ENCODE results near the gene ARFGEF3.

The ARFGEF3 gene

DNA sequence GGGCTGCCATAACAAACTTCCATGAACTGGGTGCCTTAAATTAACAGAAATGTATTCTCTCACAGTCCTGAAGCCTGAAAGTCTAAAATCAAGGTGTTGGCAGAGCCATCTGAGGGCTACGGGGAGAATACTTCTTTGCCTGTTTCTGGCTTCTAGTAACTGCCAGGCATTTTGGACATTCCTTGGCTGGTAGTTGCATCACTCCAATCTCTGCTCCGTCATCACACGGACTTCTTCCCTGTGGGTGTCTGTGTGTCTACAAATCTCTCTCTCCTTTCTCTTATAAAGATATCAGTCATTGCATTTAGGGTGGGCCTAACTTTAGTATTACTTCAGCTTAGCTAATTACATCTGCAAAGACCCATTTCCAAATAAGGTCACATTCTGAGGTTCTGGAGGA lies 33.6 kb upstream of the ARFGEF3 start:
- H3K36me3 ChIP-seq (ENCODE audit: control insufficient read depth, insufficient read depth, low read length), result no peaks in the 10 kb centered on the region
- no peaks in the 10 kb centered on the region for H3K9me3 ChIP-seq (ENCODE audit: control insufficient read depth, low read length)
- 83 to 86% methylated on average over 1 to 3 of the region's 3 CpGs for WGBS, 2 experiments (ENCODE audit: insufficient coverage in 2 of 2)
- no peak overlapping the region for H3K27ac ChIP-seq (ENCODE audit: low read depth, low read length, severe bottlenecking)
- H3K4me1 ChIP-seq (ENCODE audit: control insufficient read depth, insufficient read depth, low read length, poor library complexity, severe bottlenecking), result no peaks in the 10 kb centered on the region
- H3K4me3 ChIP-seq (ENCODE audit: extremely low read depth, insufficient read depth, low read length, poor library complexity, severe bottlenecking), result no peak overlapping the region

DNA sequence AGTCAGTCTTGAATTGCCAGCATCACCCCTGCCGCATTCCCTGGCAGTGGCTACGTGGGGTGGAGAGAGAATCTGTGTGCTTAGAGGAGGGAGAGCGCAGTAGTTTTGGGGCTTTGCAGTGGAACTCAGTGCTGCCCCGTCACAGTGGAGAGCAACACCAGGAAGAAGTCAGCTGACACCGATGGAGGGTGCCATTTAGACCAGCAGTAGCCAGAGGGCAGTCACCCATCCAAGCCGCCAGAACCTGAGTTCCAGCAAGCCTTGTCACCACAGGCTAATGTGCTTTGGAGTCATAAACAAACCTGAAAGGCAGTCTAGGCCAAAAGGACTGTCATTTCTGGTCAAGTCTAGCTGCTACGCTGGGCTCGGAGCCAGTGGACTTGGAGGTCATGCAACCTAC lies 32.5 kb upstream of the ARFGEF3 start:
- Histone ChIP-seq H3K36me3 (ENCODE audit: control insufficient read depth, insufficient read depth, low read length) (no peaks in the 10 kb centered on the region), H3K4me3 (ENCODE audit: extremely low read depth, insufficient read depth, low read length, poor library complexity, severe bottlenecking) (no peak overlapping the region), H3K4me1 (ENCODE audit: control insufficient read depth, insufficient read depth, low read length, poor library complexity, severe bottlenecking) (no peaks in the 10 kb centered on the region), H3K9me3 (ENCODE audit: control insufficient read depth, low read length) (no peaks in the 10 kb centered on the region), H3K27ac (ENCODE audit: low read depth, low read length, severe bottlenecking) (no peak overlapping the region)
- WGBS, 2 experiments (ENCODE audit: insufficient coverage in 2 of 2), result 88 to 92% methylated on average over 7 to 8 of the region's 8 CpGs

DNA sequence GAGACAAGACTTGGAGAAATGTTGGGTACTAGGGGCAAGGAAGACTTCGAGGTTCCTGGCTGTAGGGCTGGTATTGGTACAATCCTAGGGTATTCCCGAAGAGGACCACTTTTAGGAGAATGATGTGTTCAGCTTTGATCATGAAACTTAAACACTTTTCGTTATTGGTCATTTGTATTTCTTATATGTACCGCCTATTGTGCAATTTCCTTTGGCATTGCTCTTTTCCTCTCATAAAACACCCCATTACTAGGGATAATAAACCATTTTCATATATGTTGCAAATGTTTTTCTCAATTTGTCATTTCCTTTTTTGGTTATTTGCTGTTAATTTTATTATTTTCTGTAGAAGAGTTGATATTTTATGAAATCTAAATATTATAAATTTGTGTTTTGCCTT lies 18.9 kb upstream of the ARFGEF3 start:
- Histone ChIP-seq H3K4me1 (ENCODE audit: control insufficient read depth, insufficient read depth, low read length, poor library complexity, severe bottlenecking) (no peaks in the 10 kb centered on the region), H3K4me3 (ENCODE audit: extremely low read depth, insufficient read depth, low read length, poor library complexity, severe bottlenecking) (no peak overlapping the region)
- WGBS, 2 experiments (ENCODE audit: insufficient coverage in 2 of 2), result 78 to 90% methylated on average over 2 to 3 of the region's 4 CpGs

DNA sequence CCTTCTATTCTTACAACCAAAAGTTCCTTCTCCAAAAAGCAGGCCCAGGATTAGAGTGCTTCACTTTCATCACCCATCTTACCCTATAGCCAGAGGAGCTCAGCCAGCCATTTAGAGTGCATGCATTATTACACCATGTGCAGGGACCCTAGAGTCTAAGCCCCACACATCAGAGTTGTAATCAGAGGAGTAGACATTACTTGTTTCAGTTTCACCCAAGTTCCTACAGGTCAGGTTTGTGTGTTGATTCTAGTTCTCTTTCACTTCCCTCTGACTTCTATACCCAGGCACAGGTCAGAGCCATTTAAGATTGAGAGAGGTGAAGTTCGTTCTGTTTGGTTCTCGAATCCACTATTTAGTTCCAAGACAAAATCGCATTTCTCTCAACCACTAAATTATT lies 16.3 kb upstream of the ARFGEF3 start:
- H3K36me3 ChIP-seq (ENCODE audit: control insufficient read depth, insufficient read depth, low read length), result no peaks in the 10 kb centered on the region
- no peak overlapping the region for H3K4me3 ChIP-seq (ENCODE audit: extremely low read depth, insufficient read depth, low read length, poor library complexity, severe bottlenecking)
- no peak overlapping the region for H3K27ac ChIP-seq (ENCODE audit: low read depth, low read length, severe bottlenecking)
- H3K9me3 ChIP-seq (ENCODE audit: control insufficient read depth, low read length), result no peaks in the 10 kb centered on the region
- no peaks in the 10 kb centered on the region for H3K4me1 ChIP-seq (ENCODE audit: control insufficient read depth, insufficient read depth, low read length, poor library complexity, severe bottlenecking)
- no CpG with 5 or more reads among the region's 3 CpGs for WGBS, 2 experiments (ENCODE audit: insufficient coverage in 2 of 2)

More for the DNA sequence above, 18.9 kb upstream of the ARFGEF3 start:
- Histone ChIP-seq H3K9me3 (ENCODE audit: control insufficient read depth, low read length) (no peaks in the 10 kb centered on the region), H3K27ac (ENCODE audit: low read depth, low read length, severe bottlenecking) (no peak overlapping the region), H3K36me3 (ENCODE audit: control insufficient read depth, insufficient read depth, low read length) (no peaks in the 10 kb centered on the region)

DNA sequence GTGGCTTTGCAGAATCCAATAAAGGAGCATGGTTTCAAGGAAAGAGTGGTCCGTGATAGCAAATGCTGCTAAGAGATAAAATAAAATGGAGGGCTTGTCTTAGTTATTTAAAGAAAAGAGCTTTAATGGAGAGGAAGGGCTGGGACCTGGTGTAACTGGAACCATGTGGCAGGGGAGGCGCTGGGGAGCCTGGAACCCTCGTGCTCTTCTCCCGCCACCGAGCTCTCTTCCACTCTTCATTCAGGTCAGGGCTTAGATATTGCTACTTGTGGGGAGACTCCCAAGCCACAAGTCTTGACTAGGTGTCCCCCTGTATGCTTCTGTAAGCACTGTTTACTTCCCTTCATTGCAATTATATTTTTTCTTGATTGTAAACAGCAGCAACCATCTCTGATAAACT lies 15.2 kb upstream of the ARFGEF3 start:
- 89 to 94% methylated on average over 5 of the region's 5 CpGs for WGBS, 2 experiments (ENCODE audit: insufficient coverage in 2 of 2)
- Histone ChIP-seq H3K4me1 (ENCODE audit: control insufficient read depth, insufficient read depth, low read length, poor library complexity, severe bottlenecking) (no peaks in the 10 kb centered on the region), H3K9me3 (ENCODE audit: control insufficient read depth, low read length) (no peaks in the 10 kb centered on the region), H3K36me3 (ENCODE audit: control insufficient read depth, insufficient read depth, low read length) (no peaks in the 10 kb centered on the region), H3K4me3 (ENCODE audit: extremely low read depth, insufficient read depth, low read length, poor library complexity, severe bottlenecking) (no peak overlapping the region), H3K27ac (ENCODE audit: low read depth, low read length, severe bottlenecking) (no peak overlapping the region)

DNA sequence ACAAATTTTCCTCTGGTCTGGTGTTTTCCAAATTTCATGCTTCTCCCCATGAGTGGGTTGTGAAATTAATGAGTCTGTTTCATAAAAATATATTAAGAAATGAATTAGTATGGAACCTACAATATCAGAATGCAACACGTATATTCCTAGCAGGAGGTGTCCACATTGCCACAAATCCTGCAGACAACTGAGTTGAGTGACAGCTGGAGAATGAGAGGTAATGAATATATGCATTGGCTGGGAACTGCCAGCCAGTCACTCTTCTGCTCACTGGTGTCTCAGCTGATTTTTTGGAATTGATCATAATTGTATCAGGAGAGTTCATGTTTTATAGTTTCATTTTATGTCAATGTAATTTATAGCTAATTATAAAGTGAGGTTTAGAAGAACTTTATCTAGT lies 6.3 kb upstream of the ARFGEF3 start:
- Histone ChIP-seq H3K4me1 (ENCODE audit: control insufficient read depth, insufficient read depth, low read length, poor library complexity, severe bottlenecking) (no peaks in the 10 kb centered on the region), H3K4me3 (ENCODE audit: extremely low read depth, insufficient read depth, low read length, poor library complexity, severe bottlenecking) (no peak overlapping the region), H3K36me3 (ENCODE audit: control insufficient read depth, insufficient read depth, low read length) (no peaks in the 10 kb centered on the region), H3K27ac (ENCODE audit: low read depth, low read length, severe bottlenecking) (no peak overlapping the region), H3K9me3 (ENCODE audit: control insufficient read depth, low read length) (no peaks in the 10 kb centered on the region)
- WGBS, 2 experiments (ENCODE audit: insufficient coverage in 2 of 2), result no CpG with 5 or more reads among the region's 1 CpG

DNA sequence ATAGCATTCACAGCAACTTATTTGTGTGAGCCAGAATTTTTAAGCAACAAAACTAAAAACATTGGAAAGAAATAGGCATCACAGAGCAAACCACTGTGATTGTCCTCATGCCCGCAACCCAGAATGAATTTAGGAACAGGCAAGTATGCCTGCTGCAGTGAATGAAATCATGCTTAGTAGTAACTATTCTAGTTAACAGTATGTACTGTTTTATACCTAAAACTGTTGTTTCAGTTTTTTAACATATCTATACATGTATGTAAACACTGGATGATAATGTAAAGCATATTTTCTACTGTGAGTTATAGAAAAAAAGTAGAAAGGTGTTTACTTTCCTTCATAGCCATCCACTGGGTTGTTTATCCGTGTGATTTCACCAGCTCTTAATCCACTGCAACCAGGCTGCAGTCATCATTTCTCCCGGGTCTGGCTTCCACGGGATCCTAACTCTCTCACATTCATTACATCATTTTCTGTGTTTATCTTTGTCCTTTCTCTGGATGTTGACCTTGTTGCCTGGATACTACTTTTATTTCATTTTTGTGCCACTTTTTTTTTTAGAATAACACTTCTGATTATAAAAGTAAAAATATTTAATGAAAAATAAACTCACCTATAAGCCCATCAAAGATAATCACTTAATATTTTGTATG lies 3.6 kb upstream of the ARFGEF3 start:
- Histone ChIP-seq H3K9me3 (ENCODE audit: control insufficient read depth, low read length) (no peaks in the 10 kb centered on the region), H3K27ac (ENCODE audit: low read depth, low read length, severe bottlenecking) (no peak overlapping the region), H3K4me1 (ENCODE audit: control insufficient read depth, insufficient read depth, low read length, poor library complexity, severe bottlenecking) (peaks cover 5% of the 10 kb centered on the region), H3K4me3 (ENCODE audit: extremely low read depth, insufficient read depth, low read length, poor library complexity, severe bottlenecking) (no peak overlapping the region), H3K36me3 (ENCODE audit: control insufficient read depth, insufficient read depth, low read length) (no peaks in the 10 kb centered on the region)
- WGBS, 2 experiments (ENCODE audit: insufficient coverage in 2 of 2), result 69 to 100% methylated on average over 1 to 3 of the region's 4 CpGs

DNA sequence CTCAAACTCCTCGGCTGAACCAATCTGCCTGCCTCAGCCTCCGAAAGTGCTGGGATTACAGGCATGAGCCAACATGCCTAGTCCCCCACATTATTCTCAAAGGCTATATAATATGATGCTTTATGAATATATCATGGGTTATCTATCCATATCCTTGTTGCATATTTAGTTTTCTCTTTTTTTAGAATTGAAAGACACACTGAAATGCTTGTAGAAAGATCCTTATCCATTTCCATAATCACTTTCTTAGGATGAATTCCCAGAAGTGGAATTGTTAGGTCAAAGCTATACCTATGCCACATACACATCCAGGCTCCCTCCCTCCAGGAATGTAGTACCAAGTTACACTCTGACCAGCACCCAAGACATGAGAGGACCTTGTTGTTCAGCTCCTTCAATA lies 2.5 kb upstream of the ARFGEF3 start:
- Histone ChIP-seq H3K4me1 (ENCODE audit: control insufficient read depth, insufficient read depth, low read length, poor library complexity, severe bottlenecking) (peaks cover 5% of the 10 kb centered on the region), H3K36me3 (ENCODE audit: control insufficient read depth, insufficient read depth, low read length) (no peaks in the 10 kb centered on the region), H3K9me3 (ENCODE audit: control insufficient read depth, low read length) (no peaks in the 10 kb centered on the region), H3K4me3 (ENCODE audit: extremely low read depth, insufficient read depth, low read length, poor library complexity, severe bottlenecking) (no peak overlapping the region), H3K27ac (ENCODE audit: low read depth, low read length, severe bottlenecking) (no peak overlapping the region)
- WGBS, 2 experiments (ENCODE audit: insufficient coverage in 2 of 2), result no CpG with 5 or more reads among the region's 2 CpGs

DNA sequence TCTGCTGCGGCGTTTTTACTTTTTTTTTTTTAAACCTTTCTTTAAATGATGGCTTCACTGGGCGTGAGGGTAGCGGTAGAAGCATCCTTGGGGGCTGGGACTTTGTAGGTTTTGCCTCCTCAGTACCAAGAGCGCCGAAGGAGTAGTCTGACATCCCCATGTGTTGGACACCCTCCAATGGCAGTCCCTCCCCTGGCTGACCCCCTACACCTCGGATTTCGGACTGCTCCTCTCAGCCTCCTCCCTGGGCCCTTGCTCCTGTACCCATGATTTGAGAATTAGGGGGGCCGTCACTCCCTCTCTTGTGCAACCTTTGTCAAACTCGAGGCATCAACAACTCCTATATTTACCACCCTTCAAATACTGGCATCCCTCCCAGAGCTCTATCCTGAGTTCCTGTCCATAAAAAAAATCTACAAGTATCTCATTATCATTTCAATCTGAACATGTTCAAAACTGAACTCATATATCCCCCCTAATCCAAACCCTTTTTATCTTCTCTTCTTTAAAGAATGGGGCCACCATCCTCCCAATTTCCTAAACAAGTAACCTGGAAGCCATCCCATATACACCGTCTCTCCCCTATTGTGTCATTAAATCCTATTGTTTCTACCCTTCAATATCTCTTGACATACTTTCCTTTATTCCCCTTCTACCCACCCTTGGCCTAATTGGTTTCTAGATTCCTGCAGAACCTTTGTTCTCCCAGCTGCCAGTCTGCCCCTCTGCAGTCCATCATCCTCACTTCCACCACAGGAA lies 1.2 kb upstream of the ARFGEF3 start:
- Histone ChIP-seq H3K4me1 (ENCODE audit: control insufficient read depth, insufficient read depth, low read length, poor library complexity, severe bottlenecking) (peaks cover 5% of the 10 kb centered on the region), H3K4me3 (ENCODE audit: extremely low read depth, insufficient read depth, low read length, poor library complexity, severe bottlenecking) (no peak overlapping the region), H3K27ac (ENCODE audit: low read depth, low read length, severe bottlenecking) (no peak overlapping the region), H3K9me3 (ENCODE audit: control insufficient read depth, low read length) (no peaks in the 10 kb centered on the region), H3K36me3 (ENCODE audit: control insufficient read depth, insufficient read depth, low read length) (no peaks in the 10 kb centered on the region)
- 83 to 88% methylated on average over 7 to 10 of the region's 11 CpGs for WGBS, 2 experiments (ENCODE audit: insufficient coverage in 2 of 2)

DNA sequence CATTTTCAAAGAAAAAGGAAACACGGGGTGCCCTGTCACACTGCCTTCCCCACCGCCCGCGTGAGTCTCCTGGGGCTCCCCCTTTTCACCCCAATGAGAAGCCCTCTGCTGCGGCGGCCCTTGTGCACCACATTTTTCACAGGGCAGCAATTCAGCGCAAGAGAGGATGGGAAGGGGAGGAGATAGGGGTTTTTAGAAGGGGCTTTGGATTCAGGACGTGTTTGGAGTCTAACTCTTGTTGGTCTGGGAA lies 726 bp upstream of the ARFGEF3 start:
- WGBS, 2 experiments (ENCODE audit: insufficient coverage in 2 of 2), result 27 to 41% methylated on average over 5 to 6 of the region's 8 CpGs

More for the DNA sequence above, 726 bp upstream of the ARFGEF3 start:
- Histone ChIP-seq H3K36me3 (ENCODE audit: control insufficient read depth, insufficient read depth, low read length) (no peaks in the 10 kb centered on the region), H3K27ac (ENCODE audit: low read depth, low read length, severe bottlenecking) (no peak overlapping the region), H3K4me3 (ENCODE audit: extremely low read depth, insufficient read depth, low read length, poor library complexity, severe bottlenecking) (peak overlapping the region; percentile 36), H3K9me3 (ENCODE audit: control insufficient read depth, low read length) (no peaks in the 10 kb centered on the region), H3K4me1 (ENCODE audit: control insufficient read depth, insufficient read depth, low read length, poor library complexity, severe bottlenecking) (peaks cover 5% of the 10 kb centered on the region)
